ENCODE measurements around the gene NR4A3. TPM values are rescaled to one million over a fixed set of nuclear protein-coding genes. Genes with fewer than 3 reads are reported as not detected.

The NR4A3 gene
- polyA plus RNA-seq, 1 donor (not counting 4 experiments of a cell fraction or from before 2014, with no cell fraction given): 0.16 TPM

DNA sequence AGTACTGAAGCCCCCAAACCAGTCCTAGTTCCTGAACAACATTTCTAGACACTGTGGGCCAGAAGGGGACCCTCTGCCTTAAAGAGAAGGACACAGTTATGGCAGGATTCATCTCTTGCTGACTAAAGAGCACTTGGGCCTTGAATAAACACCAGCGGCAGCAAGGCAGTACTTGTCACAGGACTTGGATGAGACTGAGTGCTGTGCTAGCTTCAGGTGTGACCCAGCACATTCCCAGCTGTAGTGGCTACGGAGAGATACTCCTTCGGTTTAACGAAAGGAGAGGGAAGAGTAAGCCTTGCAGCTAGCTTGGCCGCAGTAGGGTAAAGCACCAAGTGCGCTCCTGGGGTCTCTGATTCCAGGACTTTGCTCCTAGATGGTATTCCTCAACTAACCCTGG lies 73.8 kb downstream of the NR4A3 start:
- TF ChIP-seq, protein P1, sequence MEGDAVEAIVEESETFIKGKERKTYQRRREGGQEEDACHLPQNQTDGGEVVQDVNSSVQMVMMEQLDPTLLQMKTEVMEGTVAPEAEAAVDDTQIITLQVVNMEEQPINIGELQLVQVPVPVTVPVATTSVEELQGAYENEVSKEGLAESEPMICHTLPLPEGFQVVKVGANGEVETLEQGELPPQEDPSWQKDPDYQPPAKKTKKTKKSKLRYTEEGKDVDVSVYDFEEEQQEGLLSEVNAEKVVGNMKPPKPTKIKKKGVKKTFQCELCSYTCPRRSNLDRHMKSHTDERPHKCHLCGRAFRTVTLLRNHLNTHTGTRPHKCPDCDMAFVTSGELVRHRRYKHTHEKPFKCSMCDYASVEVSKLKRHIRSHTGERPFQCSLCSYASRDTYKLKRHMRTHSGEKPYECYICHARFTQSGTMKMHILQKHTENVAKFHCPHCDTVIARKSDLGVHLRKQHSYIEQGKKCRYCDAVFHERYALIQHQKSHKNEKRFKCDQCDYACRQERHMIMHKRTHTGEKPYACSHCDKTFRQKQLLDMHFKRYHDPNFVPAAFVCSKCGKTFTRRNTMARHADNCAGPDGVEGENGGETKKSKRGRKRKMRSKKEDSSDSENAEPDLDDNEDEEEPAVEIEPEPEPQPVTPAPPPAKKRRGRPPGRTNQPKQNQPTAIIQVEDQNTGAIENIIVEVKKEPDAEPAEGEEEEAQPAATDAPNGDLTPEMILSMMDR (optimal IDR thresholded peaks at IDR 0.05 in 1 of 3, IDR thresholded peaks at IDR 0.05 in 1 of 3, conservative IDR thresholded peaks at IDR 0.05 in 1 of 3; ENCODE audit: extremely low read depth in 1 of 3, insufficient read depth in 2 of 3, low read length in 3 of 3): no peak
- TF ChIP-seq EZH2 (IDR thresholded peaks at IDR 0.05; ENCODE audit: low read length): no peak
- DNase-seq (ENCODE audit: low read depth, low spot score) (no peak), FAIRE-seq (no peak)
- H2AFZ ChIP-seq (ENCODE audit: control insufficient read depth, low read length): no peak overlapping the region
- H3K4me2 ChIP-seq (ENCODE audit: control insufficient read depth, extremely low read depth, insufficient read depth, low read depth, low read length): no peak overlapping the region
- no peaks in the 10 kb centered on the region for H3K9me3 ChIP-seq (ENCODE audit: control insufficient read depth, low read depth, low read length)
- no peaks in the 10 kb centered on the region for H3K4me1 ChIP-seq (ENCODE audit: control insufficient read depth, extremely low read depth, insufficient read depth, low read length)
- no peaks in the 10 kb centered on the region for H4K20me1 ChIP-seq (ENCODE audit: control insufficient read depth, extremely low read depth, insufficient read depth, low read length)
- peaks cover 12% of the 10 kb centered on the region for H3K27me3 ChIP-seq (ENCODE audit: control insufficient read depth, extremely low read depth, insufficient read depth, low read length)
- no peaks in the 10 kb centered on the region for H3K36me3 ChIP-seq (ENCODE audit: control insufficient read depth in 2 of 2, extremely low read depth in 1 of 2, insufficient read depth in 2 of 2, low read length in 2 of 2)
- dilution Hi-C loops (cut with MboI; ENCODE audit: extremely low pct_ligation_motif_present, low sequenced_read_pairs): no loop called here
- no peak overlapping the region for H3K9ac ChIP-seq (ENCODE audit: control insufficient read depth, extremely low read depth, insufficient read depth, low read length)
- H3K4me3 ChIP-seq (ENCODE audit: control insufficient read depth in 2 of 3, extremely low read depth in 1 of 3, insufficient read depth in 2 of 3, low read depth in 1 of 3, low read length in 3 of 3): no peak overlapping the region
- no peaks in the 10 kb centered on the region for H3K79me2 ChIP-seq (ENCODE audit: control insufficient read depth, insufficient read depth, low read length)
- H3K9me1 ChIP-seq (ENCODE audit: control insufficient read depth, extremely low read depth, insufficient read depth, low read length): no peaks in the 10 kb centered on the region
- no peak overlapping the region for H3K27ac ChIP-seq (ENCODE audit: control insufficient read depth, insufficient read depth, low read length)

DNA sequence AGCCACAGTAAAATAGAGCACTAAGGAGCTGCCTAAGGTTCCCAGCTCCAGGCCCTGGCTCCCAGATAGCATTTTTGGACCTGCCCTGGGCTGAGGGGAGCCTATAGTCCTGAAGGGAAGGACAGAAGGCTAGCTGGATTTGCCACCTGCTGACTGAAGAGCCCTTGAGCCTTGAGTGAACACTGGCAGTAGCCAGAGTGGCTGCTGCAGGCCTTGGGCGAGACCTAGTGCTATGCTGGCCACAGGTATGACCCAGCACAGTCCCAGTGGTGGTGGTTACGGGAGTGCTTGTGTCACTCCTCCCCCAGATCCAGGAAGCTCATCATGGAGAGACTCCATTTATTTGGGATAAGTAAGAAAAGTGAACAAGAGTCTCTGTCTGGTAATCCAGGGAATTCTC lies 74.4 kb downstream of the NR4A3 start:
- H4K20me1 ChIP-seq (ENCODE audit: control insufficient read depth, extremely low read depth, insufficient read depth, low read length): no peaks in the 10 kb centered on the region
- no peak overlapping the region for H3K4me2 ChIP-seq (ENCODE audit: control insufficient read depth, extremely low read depth, insufficient read depth, low read depth, low read length)
- H3K36me3 ChIP-seq (ENCODE audit: control insufficient read depth in 2 of 2, extremely low read depth in 1 of 2, insufficient read depth in 2 of 2, low read length in 2 of 2): no peaks in the 10 kb centered on the region
- H3K27me3 ChIP-seq (ENCODE audit: control insufficient read depth, extremely low read depth, insufficient read depth, low read length): peaks cover 12% of the 10 kb centered on the region
- H3K4me1 ChIP-seq (ENCODE audit: control insufficient read depth, extremely low read depth, insufficient read depth, low read length): no peaks in the 10 kb centered on the region
- no peaks in the 10 kb centered on the region for H3K9me1 ChIP-seq (ENCODE audit: control insufficient read depth, extremely low read depth, insufficient read depth, low read length)
- FAIRE-seq (no peak), DNase-seq (ENCODE audit: low read depth, low spot score) (no peak)
- TF ChIP-seq EZH2 (IDR thresholded peaks at IDR 0.05; ENCODE audit: low read length): no peak
- TF ChIP-seq, protein P1 (optimal IDR thresholded peaks at IDR 0.05 in 1 of 3, IDR thresholded peaks at IDR 0.05 in 1 of 3, conservative IDR thresholded peaks at IDR 0.05 in 1 of 3; ENCODE audit: extremely low read depth in 1 of 3, insufficient read depth in 2 of 3, low read length in 3 of 3): no peak
- H3K4me3 ChIP-seq (ENCODE audit: control insufficient read depth in 2 of 3, extremely low read depth in 1 of 3, insufficient read depth in 2 of 3, low read depth in 1 of 3, low read length in 3 of 3): no peak overlapping the region
- no peak overlapping the region for H2AFZ ChIP-seq (ENCODE audit: control insufficient read depth, low read length)
- no peaks in the 10 kb centered on the region for H3K79me2 ChIP-seq (ENCODE audit: control insufficient read depth, insufficient read depth, low read length)
- no peak overlapping the region for H3K27ac ChIP-seq (ENCODE audit: control insufficient read depth, insufficient read depth, low read length)
- H3K9me3 ChIP-seq (ENCODE audit: control insufficient read depth, low read depth, low read length): no peaks in the 10 kb centered on the region
- dilution Hi-C loops (cut with MboI; ENCODE audit: extremely low pct_ligation_motif_present, low sequenced_read_pairs): no loop called here
- H3K9ac ChIP-seq (ENCODE audit: control insufficient read depth, extremely low read depth, insufficient read depth, low read length): no peak overlapping the region

All from keratinocyte (primary cell).